Measurements from ENCODE around the gene GNG7. TPM values are rescaled to one million over a fixed set of nuclear protein-coding genes. Genes with fewer than 3 reads are reported as not detected.
"Not testable (repeated sequence)": the region's sequence is repeated elsewhere in the genome, so short reads cannot be mapped to it uniquely, and the experiment has no call there.

Gene GNG7
- total RNA-seq, 1 donor from 2014 or later = 1.8 TPM

GRCh38 chr19:2569596-2570465 is 132.7 kb downstream of the GNG7 start:
- Histone ChIP-seq H3K9ac (ENCODE audit: low read length) (no peak overlapping the region), H3K4me2 (ENCODE audit: low read length) (no peak overlapping the region), H3K27me3 (ENCODE audit: insufficient read depth, low read length) (no peaks in the 10 kb centered on the region), H3K4me3 (ENCODE audit: insufficient read depth, low read depth, low read length) (no peak overlapping the region), H3K9me3 (ENCODE audit: insufficient read depth, low read depth, low read length) (peaks cover 4% of the 10 kb centered on the region), H3K79me2 (ENCODE audit: insufficient read depth, low read length) (no peaks in the 10 kb centered on the region), H2AFZ (ENCODE audit: low read depth, low read length) (no peak overlapping the region), H4K20me1 (ENCODE audit: insufficient read depth, low read length) (no peaks in the 10 kb centered on the region), H3K36me3 (ENCODE audit: insufficient read depth, low read length) (no peaks in the 10 kb centered on the region), H3K27ac (ENCODE audit: low read depth, low read length) (no peak overlapping the region), H3K4me1 (ENCODE audit: insufficient read depth, low read length) (no peaks in the 10 kb centered on the region)
- TF ChIP-seq EZH2 (IDR thresholded peaks at IDR 0.05; ENCODE audit: insufficient read depth, low read length) = no peak
- no peak for DNase-seq (ENCODE audit: low read depth)
- Mint-ChIP-seq H3K4me3 (ENCODE audit: unreplicated experiment) (no peak overlapping the region), H3K27me3 (ENCODE audit: low read depth, unreplicated experiment) (no peaks in the 10 kb centered on the region), H3K36me3 (ENCODE audit: low read depth, unreplicated experiment) (peaks cover 2% of the 10 kb centered on the region), H3K27ac (ENCODE audit: unreplicated experiment) (no peak overlapping the region), H3K4me1 (ENCODE audit: low read depth, unreplicated experiment) (peaks cover 2% of the 10 kb centered on the region), H3K9me3 (ENCODE audit: unreplicated experiment) (peaks cover 5% of the 10 kb centered on the region)
- FAIRE-seq = no peak

- Mint-ChIP-seq H3K27ac (ENCODE audit: unreplicated experiment) (no peak overlapping the region), H3K36me3 (ENCODE audit: low read depth, unreplicated experiment) (no peaks in the 10 kb centered on the region), H3K27me3 (ENCODE audit: low read depth, unreplicated experiment) (no peaks in the 10 kb centered on the region), H3K4me3 (ENCODE audit: unreplicated experiment) (no peak overlapping the region), H3K4me1 (ENCODE audit: low read depth, unreplicated experiment) (peaks cover 2% of the 10 kb centered on the region), H3K9me3 (ENCODE audit: unreplicated experiment) (peaks cover 5% of the 10 kb centered on the region)
- Histone ChIP-seq H3K36me3 (ENCODE audit: insufficient read depth, low read length) (no peaks in the 10 kb centered on the region), H4K20me1 (ENCODE audit: insufficient read depth, low read length) (no peaks in the 10 kb centered on the region), H3K27me3 (ENCODE audit: insufficient read depth, low read length) (no peaks in the 10 kb centered on the region), H3K4me3 (ENCODE audit: insufficient read depth, low read depth, low read length) (no peak overlapping the region), H3K9ac (ENCODE audit: low read length) (no peak overlapping the region), H3K4me1 (ENCODE audit: insufficient read depth, low read length) (no peaks in the 10 kb centered on the region), H3K79me2 (ENCODE audit: insufficient read depth, low read length) (no peaks in the 10 kb centered on the region), H3K27ac (ENCODE audit: low read depth, low read length) (no peak overlapping the region), H3K4me2 (ENCODE audit: low read length) (no peak overlapping the region), H2AFZ (ENCODE audit: low read depth, low read length) (no peak overlapping the region), H3K9me3 (ENCODE audit: insufficient read depth, low read depth, low read length) (peaks cover 4% of the 10 kb centered on the region)
- DNase-seq (ENCODE audit: low read depth) (no peak), FAIRE-seq (no peak)
- TF ChIP-seq EZH2 (IDR thresholded peaks at IDR 0.05; ENCODE audit: insufficient read depth, low read length) (no peak), CTCF (IDR thresholded peaks at IDR 0.05; ENCODE audit: insufficient read depth, low read depth, low read length) (no peak)
These were observed 134.5 kb downstream of the GNG7 start for GRCh38 chr19:2567996-2568395.

DNA sequence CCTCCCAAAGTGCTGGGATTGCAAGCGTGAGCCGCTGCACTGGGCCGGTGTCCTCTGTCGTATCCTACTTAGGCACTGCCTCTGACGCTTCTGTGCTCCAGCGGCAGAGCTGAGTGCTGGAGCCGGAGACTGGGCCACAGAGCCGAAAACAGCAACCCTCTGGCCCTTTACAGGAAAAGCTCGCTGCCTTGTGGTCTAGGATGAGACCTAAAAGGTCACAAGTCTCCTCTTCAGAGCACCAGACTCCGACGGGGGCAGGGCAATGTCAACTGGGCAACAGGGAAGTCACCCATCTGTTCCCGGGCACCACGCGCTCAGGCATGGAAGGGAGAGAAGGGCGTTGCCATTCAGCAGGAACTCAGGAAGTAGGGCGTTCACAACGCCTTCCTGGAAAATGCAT is 134.9 kb downstream of the GNG7 start:
- Histone ChIP-seq H3K4me1 (ENCODE audit: insufficient read depth, low read length) (no peaks in the 10 kb centered on the region), H3K4me2 (ENCODE audit: low read length) (no peak overlapping the region), H3K36me3 (ENCODE audit: insufficient read depth, low read length) (no peaks in the 10 kb centered on the region), H3K27me3 (ENCODE audit: insufficient read depth, low read length) (no peaks in the 10 kb centered on the region), H3K9me3 (ENCODE audit: insufficient read depth, low read depth, low read length) (peaks cover 4% of the 10 kb centered on the region), H3K4me3 (ENCODE audit: insufficient read depth, low read depth, low read length) (no peak overlapping the region), H3K79me2 (ENCODE audit: insufficient read depth, low read length) (no peaks in the 10 kb centered on the region), H2AFZ (ENCODE audit: low read depth, low read length) (no peak overlapping the region), H4K20me1 (ENCODE audit: insufficient read depth, low read length) (no peaks in the 10 kb centered on the region), H3K9ac (ENCODE audit: low read length) (no peak overlapping the region), H3K27ac (ENCODE audit: low read depth, low read length) (no peak overlapping the region)
- Mint-ChIP-seq H3K9me3 (ENCODE audit: unreplicated experiment) (peaks cover 5% of the 10 kb centered on the region), H3K4me1 (ENCODE audit: low read depth, unreplicated experiment) (peaks cover 2% of the 10 kb centered on the region), H3K36me3 (ENCODE audit: low read depth, unreplicated experiment) (no peaks in the 10 kb centered on the region), H3K27me3 (ENCODE audit: low read depth, unreplicated experiment) (no peaks in the 10 kb centered on the region), H3K27ac (ENCODE audit: unreplicated experiment) (no peak overlapping the region), H3K4me3 (ENCODE audit: unreplicated experiment) (no peak overlapping the region)
- FAIRE-seq (no peak), DNase-seq (ENCODE audit: low read depth) (no peak)
- TF ChIP-seq EZH2 (IDR thresholded peaks at IDR 0.05; ENCODE audit: insufficient read depth, low read length) (no peak), CTCF (IDR thresholded peaks at IDR 0.05; ENCODE audit: insufficient read depth, low read depth, low read length) (no peak)

GRCh38 chr19:2563546-2563945 is 138.9 kb downstream of the GNG7 start:
- not testable (repeated sequence) for H3K36me3 Mint-ChIP-seq (ENCODE audit: low read depth, unreplicated experiment); H3K4me3 Mint-ChIP-seq (ENCODE audit: unreplicated experiment); H3K4me3 ChIP-seq (ENCODE audit: insufficient read depth, low read depth, low read length); H3K27me3 Mint-ChIP-seq (ENCODE audit: low read depth, unreplicated experiment); H3K27ac ChIP-seq (ENCODE audit: low read depth, low read length); H3K27ac Mint-ChIP-seq (ENCODE audit: unreplicated experiment); FAIRE-seq; H2AFZ ChIP-seq (ENCODE audit: low read depth, low read length); H3K4me1 Mint-ChIP-seq (ENCODE audit: low read depth, unreplicated experiment); H3K27me3 ChIP-seq (ENCODE audit: insufficient read depth, low read length); H4K20me1 ChIP-seq (ENCODE audit: insufficient read depth, low read length); H3K4me1 ChIP-seq (ENCODE audit: insufficient read depth, low read length); DNase-seq (ENCODE audit: low read depth); H3K9ac ChIP-seq (ENCODE audit: low read length); H3K79me2 ChIP-seq (ENCODE audit: insufficient read depth, low read length); H3K9me3 Mint-ChIP-seq (ENCODE audit: unreplicated experiment); H3K4me2 ChIP-seq (ENCODE audit: low read length); H3K36me3 ChIP-seq (ENCODE audit: insufficient read depth, low read length); H3K9me3 ChIP-seq (ENCODE audit: insufficient read depth, low read depth, low read length)

Measured in astrocyte (in vitro differentiated cells and primary cell).